ENCODE measurements around the gene USP11. TPM values are rescaled to one million over a fixed set of nuclear protein-coding genes. Genes with fewer than 3 reads are reported as not detected.

Gene USP11
- total RNA-seq, 4 donors from 2014 or later, result 27.6 to 41.3 (median 32.3) TPM

DNA sequence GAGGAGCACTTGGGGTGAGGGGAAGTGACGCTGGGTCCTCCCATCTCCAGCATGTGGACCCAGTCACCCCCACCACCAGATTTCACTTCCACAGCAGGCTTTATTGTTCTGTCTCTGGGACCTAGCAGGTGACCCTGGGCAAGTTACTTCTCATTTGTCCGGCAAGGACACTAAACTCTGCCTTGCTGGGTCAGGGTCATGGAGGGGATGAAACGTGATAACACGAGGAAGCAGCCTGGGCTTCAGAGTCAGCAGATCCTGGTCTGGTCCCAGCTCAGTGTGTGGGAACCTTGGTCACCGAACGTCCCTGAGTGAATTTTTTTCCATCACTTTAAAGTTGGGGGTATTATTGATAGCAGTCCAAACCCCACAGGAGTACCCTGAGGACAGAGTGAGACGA is 35.3 kb upstream of the USP11 start:
- ATAC-seq (ENCODE audit: low FRiP score) (no peak), DNase-seq (ENCODE audit: low spot score) (no peak)
- TF ChIP-seq, protein P1, sequence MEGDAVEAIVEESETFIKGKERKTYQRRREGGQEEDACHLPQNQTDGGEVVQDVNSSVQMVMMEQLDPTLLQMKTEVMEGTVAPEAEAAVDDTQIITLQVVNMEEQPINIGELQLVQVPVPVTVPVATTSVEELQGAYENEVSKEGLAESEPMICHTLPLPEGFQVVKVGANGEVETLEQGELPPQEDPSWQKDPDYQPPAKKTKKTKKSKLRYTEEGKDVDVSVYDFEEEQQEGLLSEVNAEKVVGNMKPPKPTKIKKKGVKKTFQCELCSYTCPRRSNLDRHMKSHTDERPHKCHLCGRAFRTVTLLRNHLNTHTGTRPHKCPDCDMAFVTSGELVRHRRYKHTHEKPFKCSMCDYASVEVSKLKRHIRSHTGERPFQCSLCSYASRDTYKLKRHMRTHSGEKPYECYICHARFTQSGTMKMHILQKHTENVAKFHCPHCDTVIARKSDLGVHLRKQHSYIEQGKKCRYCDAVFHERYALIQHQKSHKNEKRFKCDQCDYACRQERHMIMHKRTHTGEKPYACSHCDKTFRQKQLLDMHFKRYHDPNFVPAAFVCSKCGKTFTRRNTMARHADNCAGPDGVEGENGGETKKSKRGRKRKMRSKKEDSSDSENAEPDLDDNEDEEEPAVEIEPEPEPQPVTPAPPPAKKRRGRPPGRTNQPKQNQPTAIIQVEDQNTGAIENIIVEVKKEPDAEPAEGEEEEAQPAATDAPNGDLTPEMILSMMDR (IDR thresholded peaks at IDR 0.05), result no peak

GRCh38 chrX:47198026-47198686 is 34.7 kb upstream of the USP11 start:
- no peak for ATAC-seq (ENCODE audit: low FRiP score)
- TF ChIP-seq, protein P1 (IDR thresholded peaks at IDR 0.05), result no peak
- DNase-seq (ENCODE audit: low spot score), result no peak

GRCh38 chrX:47198687-47199080 is 34.1 kb upstream of the USP11 start:
- TF ChIP-seq, protein P1 (IDR thresholded peaks at IDR 0.05), result no peak
- no peak for DNase-seq (ENCODE audit: low spot score)
- no peak for ATAC-seq (ENCODE audit: low FRiP score)

GRCh38 chrX:47199286-47199685 is 33.5 kb upstream of the USP11 start:
- TF ChIP-seq, protein P1 (IDR thresholded peaks at IDR 0.05), result no peak
- no peak for ATAC-seq (ENCODE audit: low FRiP score)
- DNase-seq (ENCODE audit: low spot score), result no peak

DNA sequence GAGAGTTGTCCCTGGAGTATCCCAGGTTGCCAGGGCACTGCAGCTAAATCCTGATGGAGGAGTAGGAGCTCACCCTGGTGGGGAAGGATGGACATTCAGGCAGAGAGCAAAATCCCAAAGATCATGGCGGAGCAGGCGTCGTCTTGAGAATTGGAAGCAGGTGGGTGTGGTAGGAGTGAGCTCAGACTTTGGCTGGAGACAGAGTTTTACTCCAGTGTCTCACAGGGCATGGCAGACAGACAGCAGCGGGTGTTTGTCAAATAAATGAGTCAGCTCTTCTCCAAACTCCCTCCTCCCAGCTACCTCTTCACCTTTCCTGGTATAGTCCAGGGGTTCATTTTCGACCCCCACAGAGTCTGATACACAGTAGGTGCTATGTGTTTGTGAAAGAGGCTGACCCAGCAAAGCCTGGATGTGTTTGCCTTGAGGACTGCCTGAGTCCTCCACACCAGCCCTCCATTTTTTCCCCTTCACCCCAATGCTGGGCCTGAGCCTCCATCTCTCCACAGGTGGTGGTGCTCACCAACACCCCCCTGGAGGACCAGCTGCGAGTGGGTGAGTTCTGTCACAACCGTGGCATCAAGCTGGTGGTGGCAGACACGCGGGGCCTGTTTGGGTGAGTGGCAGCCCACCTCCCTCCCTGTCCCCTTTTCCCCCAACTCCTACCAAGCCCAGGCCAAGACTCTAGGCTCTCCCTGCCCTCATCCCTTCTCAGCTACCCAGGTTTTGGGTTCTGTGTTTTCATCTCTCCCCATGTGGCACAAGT is 32.2 kb upstream of the USP11 start:
- peak; percentile 76 for ATAC-seq (ENCODE audit: low FRiP score)
- no peak for DNase-seq (ENCODE audit: low spot score)

GRCh38 chrX:47201345-47201944 is 31.4 kb upstream of the USP11 start:
- no peak for ATAC-seq (ENCODE audit: low FRiP score)
- DNase-seq (ENCODE audit: low spot score), result no peak
- TF ChIP-seq, protein P1 (IDR thresholded peaks at IDR 0.05), result no peak

More for the DNA sequence above, 32.2 kb upstream of the USP11 start:
- TF ChIP-seq, protein P1 (IDR thresholded peaks at IDR 0.05), result no peak
